Heart left ventricle (tissue), 13 donors: Measurements from ENCODE around the gene SIGMAR1.

Experiments used
- POLR2A ChIP-seq, 2 donors: fragments of 450-650 bp; IDR thresholded peaks; one replicate each; pipeline ENCODE4 v1.6.1; 2017; ENCODE audit warnings: antibody characterized with exemption in 2 of 2, mild to moderate bottlenecking in 2 of 2, moderate library complexity in 2 of 2
- TF ChIP-seq, protein P1 (sequence below), 12 donors: fragments of 200-600 bp; sonication (generic) in 4 of 12; IDR thresholded peaks; one replicate each; pipeline versions ENCODE4 v1.5.0 to v1.8.0; 2018 to 2022; ENCODE audit warnings: antibody characterized with exemption in 12 of 12, mild to moderate bottlenecking in 5 of 12
- donor health status: ischemic (EF 13 %, LVEDD 7.1; RV severe dilation, severe dysfunction).
- donor health status: DM: no; HTN: yes; CAD: no.
- donor health status: DM: no; HTN: no; CAD: no.
- donor health status: ischemic (EF 25% LVEDD 6.9; RV normal size, moderate dysfunction).
- donor health status: ischemic (EF 25% LVEDD 5.7; RV mildly dilated, moderate dysfunction).
- donor health status: ischemic (EF 35%, LVEDD 5.7; RV mildly dilated, moderate dysfunction).
- donor health status: nonischemic (EF 11% LVEDD 7.7; RV severe dilation, severe dysfunction).
- donor health status: DM: yes; HTN: yes; CAD: no.
- donor health status: PGD.
- donor health status: ischemic (EF 29% LVEDD 5.4; RV normal size, mild dysfunction).
- donor health status: nonischemic (EF 23%, LVEDD 6.1; RV moderate dilation, normal function).

GRCh38 chr9:34600908-34601307 lies 36.7 kb downstream of the SIGMAR1 start:
- TF ChIP-seq, protein P1, sequence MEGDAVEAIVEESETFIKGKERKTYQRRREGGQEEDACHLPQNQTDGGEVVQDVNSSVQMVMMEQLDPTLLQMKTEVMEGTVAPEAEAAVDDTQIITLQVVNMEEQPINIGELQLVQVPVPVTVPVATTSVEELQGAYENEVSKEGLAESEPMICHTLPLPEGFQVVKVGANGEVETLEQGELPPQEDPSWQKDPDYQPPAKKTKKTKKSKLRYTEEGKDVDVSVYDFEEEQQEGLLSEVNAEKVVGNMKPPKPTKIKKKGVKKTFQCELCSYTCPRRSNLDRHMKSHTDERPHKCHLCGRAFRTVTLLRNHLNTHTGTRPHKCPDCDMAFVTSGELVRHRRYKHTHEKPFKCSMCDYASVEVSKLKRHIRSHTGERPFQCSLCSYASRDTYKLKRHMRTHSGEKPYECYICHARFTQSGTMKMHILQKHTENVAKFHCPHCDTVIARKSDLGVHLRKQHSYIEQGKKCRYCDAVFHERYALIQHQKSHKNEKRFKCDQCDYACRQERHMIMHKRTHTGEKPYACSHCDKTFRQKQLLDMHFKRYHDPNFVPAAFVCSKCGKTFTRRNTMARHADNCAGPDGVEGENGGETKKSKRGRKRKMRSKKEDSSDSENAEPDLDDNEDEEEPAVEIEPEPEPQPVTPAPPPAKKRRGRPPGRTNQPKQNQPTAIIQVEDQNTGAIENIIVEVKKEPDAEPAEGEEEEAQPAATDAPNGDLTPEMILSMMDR (IDR thresholded peaks at IDR 0.05): no peak
- no peak for TF ChIP-seq POLR2A (IDR thresholded peaks at IDR 0.05)
